ENCODE measurements around the gene CDK19. TPM values are rescaled to one million over a fixed set of nuclear protein-coding genes. Genes with fewer than 3 reads are reported as not detected.
"Not testable (repeated sequence)": the region's sequence is repeated elsewhere in the genome, so short reads cannot be mapped to it uniquely, and the experiment has no call there.

Gene CDK19
- total RNA-seq, 1 donor from 2014 or later: 41.6 TPM

DNA sequence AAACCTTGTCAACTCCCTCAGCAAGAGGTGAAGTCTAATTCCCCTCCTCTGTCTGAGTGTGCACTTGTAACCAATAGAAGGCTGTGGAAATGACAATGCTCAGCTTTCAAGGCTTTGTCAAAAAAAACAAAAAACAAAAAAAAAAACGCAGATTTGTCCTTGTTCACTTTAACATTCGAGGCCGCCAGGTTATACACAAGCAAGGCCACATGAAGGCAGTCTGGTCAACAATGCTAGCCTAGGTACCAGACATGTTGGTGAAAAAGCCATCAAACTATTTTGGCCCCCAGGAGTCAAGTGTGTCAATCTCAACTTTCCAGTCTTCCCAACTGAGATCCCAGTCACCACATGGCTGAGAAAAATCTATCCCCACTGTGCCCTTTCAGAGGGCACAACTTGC is 92.3 kb downstream of the CDK19 start:
- Mint-ChIP-seq H3K27me3 (ENCODE audit: low read depth) (no peaks in the 10 kb centered on the region), H3K36me3 (peaks cover 10% of the 10 kb centered on the region), H3K27ac (no peak overlapping the region), H3K9me3 (no peaks in the 10 kb centered on the region), H3K4me3 (no peak overlapping the region), H3K4me1 (peaks cover 4% of the 10 kb centered on the region)
- TF ChIP-seq, protein P1, sequence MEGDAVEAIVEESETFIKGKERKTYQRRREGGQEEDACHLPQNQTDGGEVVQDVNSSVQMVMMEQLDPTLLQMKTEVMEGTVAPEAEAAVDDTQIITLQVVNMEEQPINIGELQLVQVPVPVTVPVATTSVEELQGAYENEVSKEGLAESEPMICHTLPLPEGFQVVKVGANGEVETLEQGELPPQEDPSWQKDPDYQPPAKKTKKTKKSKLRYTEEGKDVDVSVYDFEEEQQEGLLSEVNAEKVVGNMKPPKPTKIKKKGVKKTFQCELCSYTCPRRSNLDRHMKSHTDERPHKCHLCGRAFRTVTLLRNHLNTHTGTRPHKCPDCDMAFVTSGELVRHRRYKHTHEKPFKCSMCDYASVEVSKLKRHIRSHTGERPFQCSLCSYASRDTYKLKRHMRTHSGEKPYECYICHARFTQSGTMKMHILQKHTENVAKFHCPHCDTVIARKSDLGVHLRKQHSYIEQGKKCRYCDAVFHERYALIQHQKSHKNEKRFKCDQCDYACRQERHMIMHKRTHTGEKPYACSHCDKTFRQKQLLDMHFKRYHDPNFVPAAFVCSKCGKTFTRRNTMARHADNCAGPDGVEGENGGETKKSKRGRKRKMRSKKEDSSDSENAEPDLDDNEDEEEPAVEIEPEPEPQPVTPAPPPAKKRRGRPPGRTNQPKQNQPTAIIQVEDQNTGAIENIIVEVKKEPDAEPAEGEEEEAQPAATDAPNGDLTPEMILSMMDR (IDR thresholded peaks at IDR 0.05; ENCODE audit: unreplicated experiment): no peak
- DNase-seq (ENCODE audit: low spot score in 2 of 2, unreplicated experiment in 2 of 2): no peak

DNA sequence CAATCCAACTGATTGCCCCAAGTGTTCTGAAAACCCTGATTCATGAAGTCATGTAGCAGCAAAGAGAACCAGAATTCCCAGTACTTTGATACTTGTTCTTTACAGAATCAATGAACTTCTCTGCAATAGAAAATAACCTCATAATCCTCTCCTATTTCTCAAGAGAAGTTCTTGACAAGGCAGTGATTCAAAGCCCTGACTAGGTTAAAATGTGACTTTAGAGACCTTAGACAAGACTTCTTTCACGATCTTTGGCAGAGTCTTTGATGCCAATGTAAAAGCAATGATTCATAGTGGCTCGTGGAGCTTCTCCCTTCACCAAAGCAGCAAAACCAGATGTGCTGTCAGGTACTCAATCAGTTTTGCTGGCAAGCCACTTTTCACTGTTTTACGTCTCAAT is 95.2 kb downstream of the CDK19 start:
- Mint-ChIP-seq H3K4me1 (no peaks in the 10 kb centered on the region), H3K36me3 (peaks cover 9% of the 10 kb centered on the region), H3K27me3 (ENCODE audit: low read depth) (no peaks in the 10 kb centered on the region), H3K9me3 (no peaks in the 10 kb centered on the region), H3K4me3 (no peak overlapping the region), H3K27ac (no peak overlapping the region)
- TF ChIP-seq, protein P1 (IDR thresholded peaks at IDR 0.05; ENCODE audit: unreplicated experiment): no peak
- DNase-seq (ENCODE audit: low spot score in 2 of 2, unreplicated experiment in 2 of 2): no peak

DNA sequence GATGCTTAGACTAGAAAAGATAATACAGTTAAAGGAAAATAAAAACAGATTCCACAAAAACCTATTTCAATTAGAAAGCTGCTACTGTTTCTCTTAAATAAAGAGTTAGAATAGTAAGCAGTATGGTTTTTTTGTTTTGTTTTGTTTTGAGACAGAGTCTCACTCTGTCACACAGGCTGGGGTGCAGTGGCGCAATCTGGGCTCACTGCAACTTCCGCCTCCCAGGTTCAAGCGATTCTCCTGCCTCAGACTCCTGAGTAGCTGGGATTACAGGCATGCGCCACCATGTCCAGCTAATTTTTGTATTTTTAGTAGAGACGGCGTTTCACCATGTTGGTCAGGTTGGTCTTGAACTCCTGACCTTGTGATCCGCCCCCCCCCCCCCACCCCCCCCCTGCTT is 95.7 kb downstream of the CDK19 start:
- peaks cover 11% of the 10 kb centered on the region for H3K36me3 Mint-ChIP-seq
- not testable (repeated sequence) for H3K9me3 Mint-ChIP-seq; H3K27me3 Mint-ChIP-seq (ENCODE audit: low read depth); H3K27ac Mint-ChIP-seq; DNase-seq (ENCODE audit: low spot score in 2 of 2, unreplicated experiment in 2 of 2); H3K4me3 Mint-ChIP-seq; H3K4me1 Mint-ChIP-seq

DNA sequence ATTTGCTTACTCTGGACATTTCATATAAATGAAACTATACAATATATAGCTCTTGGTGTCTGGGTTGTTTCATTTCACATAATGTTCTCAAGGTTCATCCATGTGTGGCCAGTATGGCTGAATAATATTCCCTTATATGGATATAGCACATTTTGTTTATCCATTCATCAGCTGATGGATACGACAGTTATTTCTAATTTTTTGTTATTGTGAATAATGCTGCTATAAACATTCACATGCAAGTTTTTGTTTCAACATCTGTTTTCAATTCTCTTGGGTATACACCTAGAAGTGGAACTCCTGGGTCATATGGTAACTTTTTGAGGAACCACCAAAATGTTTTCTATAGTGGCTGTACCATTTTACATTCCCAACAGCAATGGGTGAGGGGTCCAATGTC is 101.1 kb downstream of the CDK19 start:
- Mint-ChIP-seq H3K9me3 (peaks cover 8% of the 10 kb centered on the region), H3K27me3 (ENCODE audit: low read depth) (no peaks in the 10 kb centered on the region), H3K4me1 (no peaks in the 10 kb centered on the region), H3K27ac (no peak overlapping the region), H3K4me3 (no peak overlapping the region), H3K36me3 (peaks cover 18% of the 10 kb centered on the region)
- TF ChIP-seq, protein P1 (IDR thresholded peaks at IDR 0.05; ENCODE audit: unreplicated experiment): no peak
- no peak for DNase-seq (ENCODE audit: low spot score in 2 of 2, unreplicated experiment in 2 of 2)

DNA sequence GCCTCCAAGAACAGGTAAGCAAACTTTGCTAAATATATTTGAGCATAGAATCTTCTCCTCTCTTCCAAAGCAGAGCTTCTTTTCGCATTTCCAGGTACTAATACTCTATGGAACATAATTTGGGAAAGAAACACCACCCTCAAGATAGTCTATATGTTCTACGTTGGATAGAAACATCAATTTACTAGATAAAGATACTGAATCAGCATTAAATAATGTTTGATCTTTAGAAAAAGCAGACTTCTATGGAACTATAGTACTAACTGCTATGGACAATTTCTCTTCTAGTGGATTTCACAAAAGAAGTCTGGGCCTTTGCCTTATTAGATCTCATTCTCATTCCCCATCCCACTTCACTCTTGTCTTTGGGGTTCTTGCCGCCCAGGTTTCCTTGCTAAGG is 103.0 kb downstream of the CDK19 start:
- Mint-ChIP-seq H3K4me3 (no peak overlapping the region), H3K27me3 (ENCODE audit: low read depth) (no peaks in the 10 kb centered on the region), H3K9me3 (peaks cover 8% of the 10 kb centered on the region), H3K36me3 (peaks cover 18% of the 10 kb centered on the region), H3K27ac (no peak overlapping the region), H3K4me1 (no peaks in the 10 kb centered on the region)
- DNase-seq (ENCODE audit: low spot score in 2 of 2, unreplicated experiment in 2 of 2): no peak
- TF ChIP-seq, protein P1 (IDR thresholded peaks at IDR 0.05; ENCODE audit: unreplicated experiment): no peak

DNA sequence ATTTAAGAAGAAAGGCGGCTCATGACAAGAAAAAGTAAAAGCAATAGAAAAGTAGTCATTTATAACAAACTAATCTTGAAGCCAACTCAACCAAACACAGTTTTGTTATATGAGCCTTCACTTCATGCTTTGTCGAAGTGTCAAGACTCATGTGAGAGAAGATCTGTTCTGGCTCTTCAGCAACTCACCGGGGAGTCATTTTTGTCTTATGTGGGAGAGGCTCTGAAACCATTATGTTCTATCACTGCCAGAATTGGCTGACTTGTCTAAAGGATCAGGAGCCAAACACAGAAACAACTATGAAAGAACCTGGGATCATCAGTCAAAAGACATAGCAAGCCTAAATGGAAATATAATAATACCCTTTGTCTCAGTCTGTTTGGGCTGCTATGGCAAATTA is 105.2 kb downstream of the CDK19 start:
- TF ChIP-seq, protein P1 (IDR thresholded peaks at IDR 0.05; ENCODE audit: unreplicated experiment): no peak
- Mint-ChIP-seq H3K4me3 (no peak overlapping the region), H3K9me3 (peaks cover 8% of the 10 kb centered on the region), H3K36me3 (peaks cover 21% of the 10 kb centered on the region), H3K4me1 (no peaks in the 10 kb centered on the region), H3K27me3 (ENCODE audit: low read depth) (no peaks in the 10 kb centered on the region), H3K27ac (no peak overlapping the region)
- DNase-seq (ENCODE audit: low spot score in 2 of 2, unreplicated experiment in 2 of 2): no peak

Data from mesothelial cell of epicardium (in vitro differentiated cells).